OCI-LY3 (cell line): ENCODE results near the gene KMT5B.

Experiments
- CTCF ChIP-seq: fragments of 200-600, 300-600 bp; sonication (generic); IDR thresholded peaks from 2 replicates; pipeline ENCODE4 v1.5.1; 2014; ENCODE audit warnings: antibody characterized with exemption, low read length, low read depth
- EZH2phosphoT487 ChIP-seq: fragments of 200-600 bp; shearing (Covaris generic); IDR thresholded peaks from 2 replicates; pipeline ENCODE4 v1.6.1; 2018; ENCODE audit warnings: antibody characterized with exemption, mixed run types, low read depth

GRCh38 chr11:68189888-68190287 is 23.2 kb downstream of the KMT5B start:
- TF ChIP-seq CTCF (no peak), EZH2phosphoT487 (no peak)
